Stimulated activated CD8-positive, alpha-beta memory T cell treated with anti-CD3 and anti-CD28 coated beads, Interleukin-7, amount 100 ng/mL, for 1 hour (primary cell): ENCODE results near the gene EBF4.

Experiments
- DNase-seq, 2 donors: peaks; one replicate each; pipeline ENCODE4 v3.0.0-alpha.2; 2020; ENCODE audit warnings: low read depth in 2 of 2

EBF4 gene

GRCh38 chr20:2700913-2701620, 8.5 kb downstream of the EBF4 start:
- DNase-seq, result no peak

DNA sequence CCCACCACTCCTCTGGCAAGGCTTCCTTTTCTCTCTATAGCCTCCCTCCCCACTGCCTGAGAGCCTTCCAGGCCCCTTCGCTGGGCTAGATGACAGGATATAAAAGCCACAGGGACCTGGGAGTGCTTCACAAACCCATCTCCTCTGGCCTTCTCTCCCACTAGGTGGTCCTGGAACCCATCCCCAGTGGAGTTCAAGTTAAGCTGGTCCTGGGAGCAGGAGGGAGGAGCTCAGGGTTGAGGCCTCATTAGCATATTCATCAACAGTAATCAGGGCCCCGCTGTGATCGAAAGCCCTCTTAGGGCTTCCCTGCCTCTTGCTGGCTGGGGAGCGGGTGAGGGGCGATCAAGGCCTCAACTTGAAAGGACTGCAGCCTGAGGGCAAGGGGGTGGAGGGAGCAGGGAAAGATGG, 9.1 kb downstream of the EBF4 start:
- no peak for DNase-seq

GRCh38 chr20:2703716-2704475, 11.3 kb downstream of the EBF4 start:
- DNase-seq, result no peak

DNA sequence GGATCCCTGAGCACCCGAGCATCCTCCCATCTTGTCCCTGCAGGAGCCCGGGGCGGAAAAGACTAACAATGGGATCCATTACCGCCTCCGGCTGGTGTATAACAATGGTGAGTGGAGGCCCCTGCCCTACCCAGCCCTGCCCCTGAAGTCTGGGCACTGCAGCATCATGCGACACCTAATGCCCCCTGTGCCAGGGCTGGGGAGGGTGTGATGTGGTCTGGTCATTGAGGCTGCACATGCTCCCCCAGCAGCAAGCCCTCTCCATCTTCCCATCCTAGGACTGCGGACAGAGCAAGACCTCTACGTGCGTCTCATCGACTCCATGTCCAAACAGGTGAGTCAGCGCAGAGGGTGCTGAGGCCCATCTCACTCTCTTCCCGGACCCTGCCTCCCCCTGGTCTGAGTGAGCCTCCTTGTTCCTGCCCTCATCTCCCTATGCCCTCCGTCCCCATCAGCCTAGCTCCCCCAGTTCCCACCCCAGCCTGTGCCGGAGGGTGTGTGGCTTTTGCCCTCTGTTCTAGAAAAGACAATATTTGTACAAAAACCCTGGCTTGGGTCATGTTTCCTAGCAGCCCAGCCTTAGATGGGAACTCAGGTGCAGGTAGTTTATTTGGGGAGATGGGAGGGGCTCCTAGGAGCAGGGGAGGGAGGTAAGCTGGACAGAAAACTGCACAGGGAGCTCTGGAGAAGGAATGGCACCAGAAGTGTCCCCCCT, 13.5 kb downstream of the EBF4 start:
- no peak for DNase-seq

- no peak for DNase-seq
Measured at GRCh38 chr20:2706688-2707352, 14.2 kb downstream of the EBF4 start.

GRCh38 chr20:2707353-2708072, 14.9 kb downstream of the EBF4 start:
- no peak for DNase-seq

GRCh38 chr20:2708073-2708415, 15.5 kb downstream of the EBF4 start:
- no peak for DNase-seq

- no peak for DNase-seq
Measured at GRCh38 chr20:2708665-2709064, 16.1 kb downstream of the EBF4 start.

- DNase-seq, result no peak
Measured at GRCh38 chr20:2709205-2709981, 16.8 kb downstream of the EBF4 start.

DNA sequence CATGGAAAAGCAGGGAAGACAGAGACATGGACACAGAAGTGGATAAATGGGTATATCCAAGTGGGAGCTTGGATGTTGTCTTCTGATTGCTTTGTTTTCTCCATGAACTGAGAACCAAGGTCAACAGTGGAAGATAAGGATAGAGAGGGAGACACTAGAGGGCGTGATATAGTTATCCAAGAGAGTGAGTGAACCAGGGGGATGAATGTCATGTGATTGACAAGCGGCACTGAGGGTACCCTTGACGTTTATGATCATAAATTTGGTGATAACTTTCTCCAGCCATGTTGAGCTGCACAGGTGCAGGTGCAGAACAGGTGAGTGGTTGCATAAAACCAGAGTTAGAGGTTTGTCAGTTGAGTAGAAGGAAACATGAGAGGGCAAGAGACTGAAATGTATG, 20.7 kb downstream of the EBF4 start:
- DNase-seq, result no peak

GRCh38 chr20:2729251-2729713, 36.7 kb downstream of the EBF4 start:
- no peak for DNase-seq

DNA sequence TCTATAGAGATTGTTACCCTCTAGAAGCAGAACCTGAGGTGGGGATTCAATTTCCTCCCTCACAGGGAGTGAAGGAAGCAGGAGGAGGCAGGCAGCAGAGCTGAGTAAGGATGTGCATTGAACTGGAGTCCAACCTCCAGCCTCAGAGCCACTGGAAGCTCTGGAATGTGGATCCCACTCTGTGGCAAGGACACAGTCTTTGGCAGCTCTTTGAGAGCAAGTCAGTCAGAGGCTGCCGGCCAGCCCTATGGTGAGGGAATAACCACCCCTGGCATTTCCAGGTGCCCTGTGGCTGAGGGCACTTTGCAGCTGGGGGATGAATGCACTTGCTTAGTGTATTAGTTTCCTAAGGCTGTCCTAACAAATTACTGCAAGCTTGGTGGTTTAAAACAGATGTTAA, 37.2 kb downstream of the EBF4 start:
- no peak for DNase-seq

DNA sequence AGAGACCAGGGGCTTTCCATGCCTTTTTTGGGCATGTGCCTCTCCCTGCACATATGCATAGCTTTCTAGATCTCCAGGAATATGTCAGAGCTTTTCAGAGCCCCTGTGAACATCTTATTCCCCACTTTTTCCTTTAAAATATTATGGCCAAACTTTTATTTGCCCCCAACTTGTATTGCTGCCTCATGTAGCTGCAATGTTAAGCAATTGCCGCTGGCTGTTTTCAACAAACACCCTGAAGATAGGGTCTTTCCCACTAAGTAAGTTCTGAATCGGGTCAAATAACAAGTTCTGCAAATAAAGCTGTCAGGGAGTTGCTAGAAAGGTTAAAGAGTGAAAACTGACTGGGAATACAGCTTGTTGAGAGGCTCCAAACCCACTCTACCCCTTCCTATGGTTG, 42.3 kb downstream of the EBF4 start:
- no peak for DNase-seq

DNA sequence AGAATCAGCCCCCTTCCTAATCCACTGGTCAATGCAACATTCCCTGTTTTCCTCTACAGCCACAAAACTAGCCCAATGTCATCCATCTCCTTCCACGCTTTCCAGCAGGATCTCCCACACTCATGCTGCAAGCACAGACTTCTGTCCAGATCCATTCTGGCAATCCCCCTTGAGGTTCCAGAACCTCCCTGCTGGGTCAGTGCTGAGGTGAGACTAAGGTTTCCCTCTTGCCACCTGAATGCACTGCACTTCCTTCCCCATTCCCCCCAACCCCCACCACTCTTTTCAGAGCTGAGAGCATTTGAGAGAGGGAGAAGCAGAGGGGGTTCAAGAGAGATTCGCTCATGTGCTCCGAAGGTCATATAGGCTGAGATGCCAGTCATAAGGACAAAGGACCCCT, 43.9 kb downstream of the EBF4 start:
- DNase-seq, result no peak

GRCh38 chr20:2738331-2739041, 45.9 kb downstream of the EBF4 start:
- DNase-seq, result no peak

DNA sequence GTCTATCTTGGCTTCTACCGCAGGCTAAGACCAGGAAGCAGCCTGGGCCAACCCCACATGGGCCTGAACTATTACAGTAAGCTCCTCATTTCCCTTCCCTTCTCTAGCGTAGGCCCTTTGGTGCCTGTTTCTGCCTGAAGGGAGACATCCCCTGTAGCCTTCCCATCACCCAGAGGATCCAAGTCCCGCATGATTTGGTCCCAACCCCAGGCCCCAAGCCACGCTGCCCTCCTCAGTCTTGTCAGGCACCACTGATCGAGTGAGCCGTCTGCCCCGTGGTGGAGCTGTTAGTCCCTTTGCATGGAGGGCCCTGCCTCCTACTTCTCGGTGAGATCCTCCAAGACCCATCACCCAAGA, 46.4 kb downstream of the EBF4 start:
- no peak for DNase-seq

DNA sequence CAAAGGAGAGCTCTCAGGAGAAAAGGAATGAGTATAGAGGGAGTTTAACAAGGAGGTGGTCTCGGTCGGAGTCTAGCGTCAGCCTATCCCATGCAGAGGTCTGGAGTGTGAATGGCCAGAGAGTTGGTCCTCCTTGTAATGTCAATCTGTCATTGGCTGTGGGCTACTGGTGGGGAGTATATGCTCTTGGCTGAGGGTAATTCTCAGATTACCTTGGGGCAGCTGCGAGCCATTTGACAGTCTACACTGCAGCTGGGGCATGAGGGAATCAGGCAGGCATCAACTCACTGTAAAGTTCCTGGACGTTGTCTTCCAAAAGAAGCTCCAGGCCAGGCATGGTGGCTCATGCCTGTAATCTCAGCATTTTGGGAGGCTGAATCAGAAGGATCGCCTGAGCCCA, 48.1 kb downstream of the EBF4 start:
- DNase-seq, result no peak

- DNase-seq, result no peak
Measured at GRCh38 chr20:2741463-2741862, 48.9 kb downstream of the EBF4 start.

GRCh38 chr20:2741881-2742280, 49.3 kb downstream of the EBF4 start:
- DNase-seq, result no peak

GRCh38 chr20:2742431-2742830, 49.9 kb downstream of the EBF4 start:
- DNase-seq, result no peak
